Pancreas (tissue), 10 donors: Measurements from ENCODE around the gene RSPO4. TPM values are rescaled to one million over a fixed set of nuclear protein-coding genes. Genes with fewer than 3 reads are reported as not detected.

ENCODE experiments used
- ATAC-seq, 4 donors: fragments of 200-7000 bp; cut with Tn5 transposase; one replicate each; pipeline versions ENCODE4 v1.8.0 to v1.9.1; 2020; ENCODE audit warnings: mild to moderate bottlenecking in 4 of 4, moderate library complexity in 4 of 4
- DNase-seq, 6 donors: peaks; one replicate each; pipeline ENCODE4 v3.0.0-alpha.2; 2020
- FAIRE-seq: peaks from 2 replicates; lab custom pipeline; 2012; peaks lifted over from hg19 to GRCh38; lab: Jason Lieb, UNC
- H3K27ac ChIP-seq, 4 donors: fragments of 200-600 bp; sonication (generic); 1 replicate in 3 of 4; 2 replicates in 1 of 4; pipeline versions ENCODE4 v1.5.0 to v1.8.0; 2020
- H3K27me3 ChIP-seq, 4 donors: fragments of 200-600 bp; one replicate each; pipeline ENCODE4 v1.8.0; 2021
- H3K36me3 ChIP-seq, 3 donors: fragments of 200-600 bp; sonication (generic) in 1 of 3; one replicate each; pipeline versions ENCODE4 v1.5.0 to v1.8.0; 2020 to 2021
- H3K4me1 ChIP-seq, 3 donors: fragments of 200-600 bp; one replicate each; pipeline ENCODE4 v1.8.0; 2021
- H3K4me3 ChIP-seq, 4 donors: fragments of 200-600 bp; sonication (generic) in 2 of 4; one replicate each; pipeline versions ENCODE4 v1.5.0 to v1.8.0; 2020 to 2021
- H3K9me3 ChIP-seq, 4 donors: fragments of 200-600 bp; one replicate each; pipeline ENCODE4 v1.8.0; 2021
- WGBS, 2 donors: extraction: QIAGEN DNeasy Blood & Tissue Kit; methylation state at CpG; one replicate each; pipeline ENCODE4 v1.1.7; 2013; 5-methylcytosine and 5-hydroxymethylcytosine counted together
- intact Hi-C, 3 donors: fragments of 100-400 bp; cut with DNase I; formaldehyde crosslinking; loops; one replicate each; pipeline versions ENCODE4 v1.11.1 to v1.14.2; 2022
- polyA plus RNA-seq, 2 donors: library from polyadenylated mRNA; stranded (reverse); fragments of 200-250 nt; gene quantifications; one replicate each; pipeline ENCODE4 v1.2.3, GENCODE V29; 2013
- total RNA-seq, 6 donors: library from RNA; stranded (reverse); fragmentation: NEBNext Ultra II Directional in 4 of 6; extraction: Animal tissue kit (Norgen Biotek cat#: 25700) in 4 of 6; gene quantifications; one replicate each; pipeline versions ENCODE4 v1.2.1 to v1.2.4, GENCODE V29; 2021 to 2023
- TF ChIP-seq, protein P1 (sequence below), 4 donors: fragments of 200-600 bp; sonication (generic) in 3 of 4; IDR thresholded peaks; one replicate each; pipeline versions ENCODE4 v1.5.0 to v1.8.0; 2021; ENCODE audit warnings: antibody characterized with exemption in 4 of 4
- donor health status: healthy with polysubstance abuse.
- donor health status: DM: no; HTN: no; CAD: no; lungs with moderate emphysema.
- donor health status: DM: no; HTN: no; CAD: no.
- donor health status: control.
- donor health status: control.
- donor health status: Bipolar disorder and iron deficiency.
- donor health status: DM: yes; HTN: yes; CAD: no.
- donor health status: DM: no; HTN: no; CAD: no.
- donor health status: DM: no; HTN: no; CAD: no.
- donor health status: DM: yes; HTN: yes; CAD: no.

RSPO4 gene
- total and polyA plus RNA-seq, 8 donors, result 0.08 to 0.28 (median 0.09) TPM; not detected in 3

DNA sequence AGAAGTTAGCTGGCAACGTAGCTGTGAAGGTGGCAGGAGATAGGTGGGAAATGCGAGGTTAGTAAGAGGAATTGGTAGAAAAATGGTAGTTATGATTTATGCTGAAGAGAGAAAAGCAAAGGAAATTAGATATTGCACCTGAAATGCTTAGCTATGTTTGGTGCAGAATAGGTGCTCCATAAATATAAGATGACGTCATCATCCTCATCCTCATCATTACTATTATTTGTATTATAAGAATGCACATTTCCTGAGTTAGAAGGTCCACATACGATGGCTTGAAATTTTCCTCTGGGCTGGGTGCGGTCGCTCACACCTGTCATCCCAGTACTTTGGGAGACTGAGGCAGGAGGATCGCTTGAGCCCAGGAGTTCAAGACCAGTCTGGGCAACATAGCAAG is 46.5 kb downstream of the RSPO4 start:
- TF ChIP-seq, protein P1, sequence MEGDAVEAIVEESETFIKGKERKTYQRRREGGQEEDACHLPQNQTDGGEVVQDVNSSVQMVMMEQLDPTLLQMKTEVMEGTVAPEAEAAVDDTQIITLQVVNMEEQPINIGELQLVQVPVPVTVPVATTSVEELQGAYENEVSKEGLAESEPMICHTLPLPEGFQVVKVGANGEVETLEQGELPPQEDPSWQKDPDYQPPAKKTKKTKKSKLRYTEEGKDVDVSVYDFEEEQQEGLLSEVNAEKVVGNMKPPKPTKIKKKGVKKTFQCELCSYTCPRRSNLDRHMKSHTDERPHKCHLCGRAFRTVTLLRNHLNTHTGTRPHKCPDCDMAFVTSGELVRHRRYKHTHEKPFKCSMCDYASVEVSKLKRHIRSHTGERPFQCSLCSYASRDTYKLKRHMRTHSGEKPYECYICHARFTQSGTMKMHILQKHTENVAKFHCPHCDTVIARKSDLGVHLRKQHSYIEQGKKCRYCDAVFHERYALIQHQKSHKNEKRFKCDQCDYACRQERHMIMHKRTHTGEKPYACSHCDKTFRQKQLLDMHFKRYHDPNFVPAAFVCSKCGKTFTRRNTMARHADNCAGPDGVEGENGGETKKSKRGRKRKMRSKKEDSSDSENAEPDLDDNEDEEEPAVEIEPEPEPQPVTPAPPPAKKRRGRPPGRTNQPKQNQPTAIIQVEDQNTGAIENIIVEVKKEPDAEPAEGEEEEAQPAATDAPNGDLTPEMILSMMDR (IDR thresholded peaks at IDR 0.05), result no peak
- no peak for FAIRE-seq
- H3K36me3 ChIP-seq, result no peaks in the 10 kb centered on the region
- no peak for DNase-seq
- WGBS, 2 donors, result 57 to 68% methylated on average over 7 of the region's 7 CpGs
- intact Hi-C loops, result loop anchor here in 2 of 3 donors (2.0 to 5.0 kb wide), 2 partner anchors 137 to 138 kb away; no protein-coding TSS in a partner anchor
- no peak overlapping the region for H3K27ac ChIP-seq
- no peak for ATAC-seq
- H3K9me3 ChIP-seq, result no peaks in the 10 kb centered on the region
- H3K27me3 ChIP-seq, result peaks cover 0 to 22% (median 0%) of the 10 kb centered on the region in 4 donors
- no peaks in the 10 kb centered on the region for H3K4me1 ChIP-seq
- no peak overlapping the region for H3K4me3 ChIP-seq

DNA sequence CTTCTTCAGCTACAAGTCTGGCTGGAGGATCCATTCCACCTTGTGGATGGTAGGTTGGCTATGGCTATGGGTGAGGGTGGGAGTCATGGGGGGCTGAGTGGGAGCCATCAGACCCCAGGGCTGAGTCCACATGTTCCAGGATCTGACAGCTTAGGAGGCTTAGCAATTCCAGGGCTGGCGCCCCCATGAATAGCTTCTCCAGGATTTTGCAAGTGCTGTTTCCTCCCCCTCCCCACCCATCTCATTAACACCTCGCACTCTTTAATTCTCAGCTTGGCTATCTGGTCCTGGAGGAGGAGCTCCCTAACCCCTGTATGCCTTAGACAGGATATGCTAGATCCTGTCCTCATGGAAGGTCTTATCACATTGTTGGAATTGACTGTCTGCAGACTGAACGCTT is 47.0 kb downstream of the RSPO4 start:
- no peak for FAIRE-seq
- Histone ChIP-seq H3K4me3 (no peak overlapping the region), H3K9me3 (no peaks in the 10 kb centered on the region), H3K27ac (no peak overlapping the region), H3K27me3 (peaks cover 0 to 22% (median 0%) of the 10 kb centered on the region in 4 donors), H3K36me3 (no peaks in the 10 kb centered on the region), H3K4me1 (no peaks in the 10 kb centered on the region)
- intact Hi-C loops, result loop anchor here in 2 of 3 donors (2.0 to 5.0 kb wide), 2 partner anchors 136 to 138 kb away; no protein-coding TSS in a partner anchor
- TF ChIP-seq, protein P1 (IDR thresholded peaks at IDR 0.05), result no peak
- 20 to 27% methylated on average over 3 of the region's 3 CpGs for WGBS, 2 donors
- no peak for ATAC-seq
- no peak for DNase-seq

GRCh38 chr20:953742-954141 is 48.4 kb downstream of the RSPO4 start:
- DNase-seq, result no peak
- Histone ChIP-seq H3K36me3 (no peaks in the 10 kb centered on the region), H3K4me1 (no peaks in the 10 kb centered on the region), H3K27ac (no peak overlapping the region), H3K4me3 (no peak overlapping the region), H3K9me3 (no peaks in the 10 kb centered on the region), H3K27me3 (peaks cover 0 to 22% (median 0%) of the 10 kb centered on the region in 4 donors)
- TF ChIP-seq, protein P1 (IDR thresholded peaks at IDR 0.05), result no peak
- ATAC-seq, result no peak
- intact Hi-C loops, result loop anchor here in 1 of 3 donors (2.0 kb wide), 1 partner anchor 135 kb away; no protein-coding TSS in a partner anchor
- no peak for FAIRE-seq
- 27 to 30% methylated on average over 11 of the region's 11 CpGs for WGBS, 2 donors

DNA sequence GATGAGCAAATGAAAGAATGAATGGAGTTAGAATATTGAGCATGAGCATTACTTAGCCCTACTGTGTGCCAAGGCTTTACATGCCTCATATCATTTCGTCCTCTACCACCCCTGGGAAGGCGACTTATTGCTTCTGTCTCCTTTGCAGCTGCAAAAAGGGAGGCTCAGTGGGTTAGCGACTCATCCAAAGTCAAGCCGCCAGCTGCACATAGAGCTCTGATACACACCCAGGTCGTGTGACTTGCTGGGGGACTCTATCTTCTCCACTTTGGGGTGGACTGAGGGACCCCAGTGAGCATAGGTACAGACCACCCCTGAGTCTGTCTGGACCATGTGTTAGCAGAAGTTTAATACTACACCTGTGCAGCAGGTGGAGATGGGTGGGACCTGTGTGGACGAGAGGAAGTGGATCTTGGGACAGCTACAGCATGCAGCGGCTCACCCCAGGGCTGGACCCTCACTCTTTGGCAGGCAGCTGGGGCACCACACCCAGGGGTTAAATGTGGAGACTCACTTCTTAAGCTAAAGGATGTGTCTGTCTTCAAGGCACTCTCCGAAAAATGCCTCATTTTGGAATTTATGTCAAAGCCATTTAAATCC is 49.8 kb downstream of the RSPO4 start:
- FAIRE-seq, result no peak
- no peaks in the 10 kb centered on the region for H3K4me1 ChIP-seq
- H3K36me3 ChIP-seq, result no peaks in the 10 kb centered on the region
- ATAC-seq, result no peak
- DNase-seq, result no peak
- H3K4me3 ChIP-seq, result no peak overlapping the region
- TF ChIP-seq, protein P1 (IDR thresholded peaks at IDR 0.05), result no peak
- intact Hi-C loops, result no loop called here
- no peak overlapping the region for H3K27ac ChIP-seq
- WGBS, 2 donors, result 50% methylated on average over 8 of the region's 8 CpGs
- peaks cover 0 to 18% (median 0%) of the 10 kb centered on the region in 4 donors for H3K27me3 ChIP-seq
- no peaks in the 10 kb centered on the region for H3K9me3 ChIP-seq
